Measurements from ENCODE around the gene U2SURP.

DNA sequence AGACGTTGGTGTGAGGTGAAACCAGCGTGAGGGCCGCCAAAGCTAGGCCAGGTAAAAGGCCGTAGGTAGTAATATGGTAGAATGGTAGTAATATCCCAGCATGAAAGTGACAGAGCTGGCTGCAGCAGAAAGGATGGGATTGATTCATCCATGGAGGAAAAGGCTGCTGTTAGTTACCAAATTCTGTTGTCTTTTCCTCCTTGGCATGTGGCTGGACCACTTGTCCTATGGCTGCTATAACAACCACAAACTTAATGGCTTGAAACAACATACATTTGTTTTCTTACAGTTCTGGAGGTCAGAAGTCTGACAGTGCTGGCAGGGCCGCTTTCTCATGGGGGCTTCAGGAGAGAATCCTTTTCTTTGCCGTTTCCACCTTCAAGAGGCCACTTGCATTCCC is 70.4 kb downstream of the U2SURP start:
- no peak for TF ChIP-seq POLR2A (IDR thresholded peaks at IDR 0.05)
- TF ChIP-seq, protein P1, sequence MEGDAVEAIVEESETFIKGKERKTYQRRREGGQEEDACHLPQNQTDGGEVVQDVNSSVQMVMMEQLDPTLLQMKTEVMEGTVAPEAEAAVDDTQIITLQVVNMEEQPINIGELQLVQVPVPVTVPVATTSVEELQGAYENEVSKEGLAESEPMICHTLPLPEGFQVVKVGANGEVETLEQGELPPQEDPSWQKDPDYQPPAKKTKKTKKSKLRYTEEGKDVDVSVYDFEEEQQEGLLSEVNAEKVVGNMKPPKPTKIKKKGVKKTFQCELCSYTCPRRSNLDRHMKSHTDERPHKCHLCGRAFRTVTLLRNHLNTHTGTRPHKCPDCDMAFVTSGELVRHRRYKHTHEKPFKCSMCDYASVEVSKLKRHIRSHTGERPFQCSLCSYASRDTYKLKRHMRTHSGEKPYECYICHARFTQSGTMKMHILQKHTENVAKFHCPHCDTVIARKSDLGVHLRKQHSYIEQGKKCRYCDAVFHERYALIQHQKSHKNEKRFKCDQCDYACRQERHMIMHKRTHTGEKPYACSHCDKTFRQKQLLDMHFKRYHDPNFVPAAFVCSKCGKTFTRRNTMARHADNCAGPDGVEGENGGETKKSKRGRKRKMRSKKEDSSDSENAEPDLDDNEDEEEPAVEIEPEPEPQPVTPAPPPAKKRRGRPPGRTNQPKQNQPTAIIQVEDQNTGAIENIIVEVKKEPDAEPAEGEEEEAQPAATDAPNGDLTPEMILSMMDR (IDR thresholded peaks at IDR 0.05): no peak

Measured in right lobe of liver (tissue), 4 donors.